Measurements from ENCODE around the gene EME2.

EME2 gene

GRCh38 chr16:1817716-1818115, 45.1 kb downstream of the EME2 start:
- H3K9me3 ChIP-seq (replicated peaks in 1 of 2; ENCODE audit: control insufficient read depth in 2 of 2, insufficient read depth in 1 of 2, low read depth in 1 of 2, low read length in 2 of 2) = no peaks in the 10 kb centered on the region
- H2AK5ac ChIP-seq (ENCODE audit: low read depth, low read length) = no peak overlapping the region
- H2BK5ac ChIP-seq (ENCODE audit: low read length) = peak overlapping the region; percentile 75
- H4K91ac ChIP-seq (ENCODE audit: low read depth, low read length, poor library complexity) = no peak overlapping the region
- H4K8ac ChIP-seq (ENCODE audit: low read depth, low read length) = peak overlapping the region; percentile 65
- H3K36me3 ChIP-seq (replicated peaks in 1 of 2; ENCODE audit: control insufficient read depth in 2 of 2, insufficient read depth in 2 of 2, low read length in 2 of 2) = peaks cover 15 to 65% of the 10 kb centered on the region in 2 donors
- no peak overlapping the region for H3K18ac ChIP-seq (ENCODE audit: low read length)
- peaks cover 13% of the 10 kb centered on the region for H3K79me1 ChIP-seq (ENCODE audit: low read depth, low read length)
- H3K4me1 ChIP-seq (ENCODE audit: control insufficient read depth in 2 of 2, insufficient read depth in 1 of 2, low read depth in 1 of 2, low read length in 2 of 2) = no peaks in the 10 kb centered on the region
- no peak overlapping the region for H2AFZ ChIP-seq (ENCODE audit: low read length)
- no peak overlapping the region for H3K27ac ChIP-seq (replicated peaks; ENCODE audit: low read length)
- no peak overlapping the region for H2BK120ac ChIP-seq (ENCODE audit: low read depth, low read length)
- H2BK15ac ChIP-seq (ENCODE audit: low read length) = no peak overlapping the region
- no peak overlapping the region for H3K4ac ChIP-seq (ENCODE audit: low read length)
- no peak overlapping the region for H2BK12ac ChIP-seq (ENCODE audit: low read length)
- no peaks in the 10 kb centered on the region for H3K27me3 ChIP-seq (ENCODE audit: control insufficient read depth in 3 of 3, insufficient read depth in 3 of 3, low read depth in 1 of 3, low read length in 3 of 3)
- H3K23ac ChIP-seq (ENCODE audit: low read depth, low read length, poor library complexity) = no peak overlapping the region
- H3K4me2 ChIP-seq (ENCODE audit: insufficient read depth, low read length, poor library complexity, severe bottlenecking) = no peak overlapping the region
- H3K14ac ChIP-seq (ENCODE audit: low read length) = no peak overlapping the region
- no peak for DNase-seq (ENCODE audit: low spot score)
- no peak overlapping the region for H3K9ac ChIP-seq (ENCODE audit: low read depth, low read length, poor library complexity)
- whole genome bisulfite sequencing, 2 donors (ENCODE audit: extremely low coverage in 2 of 2, insufficient read length in 2 of 2, insufficient replicate concordance in 1 of 2) = no CpG with 5 or more reads among the region's 17 CpGs
- no peak overlapping the region for H3K4me3 ChIP-seq (ENCODE audit: low read length in 2 of 2)

GRCh38 chr16:1818204-1818872, 45.7 kb downstream of the EME2 start:
- H3K18ac ChIP-seq (ENCODE audit: low read length) = no peak overlapping the region
- H4K91ac ChIP-seq (ENCODE audit: low read depth, low read length, poor library complexity) = no peak overlapping the region
- H2BK5ac ChIP-seq (ENCODE audit: low read length) = peak overlapping the region; percentile 75
- no peak overlapping the region for H3K4me3 ChIP-seq (ENCODE audit: low read length in 2 of 2)
- H3K27ac ChIP-seq (replicated peaks; ENCODE audit: low read length) = no peak overlapping the region
- H3K4ac ChIP-seq (ENCODE audit: low read length) = no peak overlapping the region
- no peak overlapping the region for H2BK120ac ChIP-seq (ENCODE audit: low read depth, low read length)
- no peaks in the 10 kb centered on the region for H3K4me1 ChIP-seq (ENCODE audit: control insufficient read depth in 2 of 2, insufficient read depth in 1 of 2, low read depth in 1 of 2, low read length in 2 of 2)
- no peak overlapping the region for H2BK12ac ChIP-seq (ENCODE audit: low read length)
- H2BK15ac ChIP-seq (ENCODE audit: low read length) = no peak overlapping the region
- H3K23ac ChIP-seq (ENCODE audit: low read depth, low read length, poor library complexity) = no peak overlapping the region
- peaks cover 17 to 62% of the 10 kb centered on the region in 2 donors for H3K36me3 ChIP-seq (replicated peaks in 1 of 2; ENCODE audit: control insufficient read depth in 2 of 2, insufficient read depth in 2 of 2, low read length in 2 of 2)
- H3K4me2 ChIP-seq (ENCODE audit: insufficient read depth, low read length, poor library complexity, severe bottlenecking) = no peak overlapping the region
- H3K27me3 ChIP-seq (ENCODE audit: control insufficient read depth in 3 of 3, insufficient read depth in 3 of 3, low read depth in 1 of 3, low read length in 3 of 3) = no peaks in the 10 kb centered on the region
- no peak overlapping the region for H2AFZ ChIP-seq (ENCODE audit: low read length)
- no peak overlapping the region for H3K9ac ChIP-seq (ENCODE audit: low read depth, low read length, poor library complexity)
- H3K14ac ChIP-seq (ENCODE audit: low read length) = no peak overlapping the region
- no peak for DNase-seq (ENCODE audit: low spot score)
- no peak overlapping the region for H2AK5ac ChIP-seq (ENCODE audit: low read depth, low read length)
- H3K9me3 ChIP-seq (replicated peaks in 1 of 2; ENCODE audit: control insufficient read depth in 2 of 2, insufficient read depth in 1 of 2, low read depth in 1 of 2, low read length in 2 of 2) = no peaks in the 10 kb centered on the region
- no CpG with 5 or more reads among the region's 27 CpGs for WGBS, 2 donors (ENCODE audit: extremely low coverage in 2 of 2, insufficient read length in 2 of 2, insufficient replicate concordance in 1 of 2)
- H4K8ac ChIP-seq (ENCODE audit: low read depth, low read length) = no peak overlapping the region
- peaks cover 15% of the 10 kb centered on the region for H3K79me1 ChIP-seq (ENCODE audit: low read depth, low read length)

GRCh38 chr16:1818873-1819525, 46.4 kb downstream of the EME2 start:
- Histone ChIP-seq H2AK5ac (ENCODE audit: low read depth, low read length) (no peak overlapping the region), H4K91ac (ENCODE audit: low read depth, low read length, poor library complexity) (no peak overlapping the region), H3K27ac (replicated peaks; ENCODE audit: low read length) (no peak overlapping the region), H3K14ac (ENCODE audit: low read length) (no peak overlapping the region), H4K8ac (ENCODE audit: low read depth, low read length) (no peak overlapping the region), H3K27me3 (ENCODE audit: control insufficient read depth in 3 of 3, insufficient read depth in 3 of 3, low read depth in 1 of 3, low read length in 3 of 3) (no peaks in the 10 kb centered on the region), H2BK5ac (ENCODE audit: low read length) (no peak overlapping the region), H3K4me1 (ENCODE audit: control insufficient read depth in 2 of 2, insufficient read depth in 1 of 2, low read depth in 1 of 2, low read length in 2 of 2) (no peaks in the 10 kb centered on the region), H3K4me2 (ENCODE audit: insufficient read depth, low read length, poor library complexity, severe bottlenecking) (no peak overlapping the region), H3K9me3 (replicated peaks in 1 of 2; ENCODE audit: control insufficient read depth in 2 of 2, insufficient read depth in 1 of 2, low read depth in 1 of 2, low read length in 2 of 2) (no peaks in the 10 kb centered on the region), H2AFZ (ENCODE audit: low read length) (no peak overlapping the region), H2BK12ac (ENCODE audit: low read length) (no peak overlapping the region), H3K36me3 (replicated peaks in 1 of 2; ENCODE audit: control insufficient read depth in 2 of 2, insufficient read depth in 2 of 2, low read length in 2 of 2) (peaks cover 17 to 59% of the 10 kb centered on the region in 2 donors), H3K79me1 (ENCODE audit: low read depth, low read length) (peaks cover 15% of the 10 kb centered on the region), H3K18ac (ENCODE audit: low read length) (no peak overlapping the region), H3K4ac (ENCODE audit: low read length) (no peak overlapping the region), H3K4me3 (ENCODE audit: low read length in 2 of 2) (no peak overlapping the region), H3K9ac (ENCODE audit: low read depth, low read length, poor library complexity) (no peak overlapping the region), H2BK120ac (ENCODE audit: low read depth, low read length) (no peak overlapping the region), H2BK15ac (ENCODE audit: low read length) (no peak overlapping the region), H3K23ac (ENCODE audit: low read depth, low read length, poor library complexity) (no peak overlapping the region)
- WGBS, 2 donors (ENCODE audit: extremely low coverage in 2 of 2, insufficient read length in 2 of 2, insufficient replicate concordance in 1 of 2) = no CpG with 5 or more reads among the region's 35 CpGs
- no peak for DNase-seq (ENCODE audit: low spot score)

- H2AFZ ChIP-seq (ENCODE audit: low read length) = no peak overlapping the region
- no peak overlapping the region for H2AK5ac ChIP-seq (ENCODE audit: low read depth, low read length)
- H3K14ac ChIP-seq (ENCODE audit: low read length) = no peak overlapping the region
- H3K36me3 ChIP-seq (replicated peaks in 1 of 2; ENCODE audit: control insufficient read depth in 2 of 2, insufficient read depth in 2 of 2, low read length in 2 of 2) = peaks cover 17 to 57% of the 10 kb centered on the region in 2 donors
- no peak for DNase-seq (ENCODE audit: low spot score)
- no peak overlapping the region for H2BK12ac ChIP-seq (ENCODE audit: low read length)
- WGBS, 2 donors (ENCODE audit: extremely low coverage in 2 of 2, insufficient read length in 2 of 2, insufficient replicate concordance in 1 of 2) = no CpG with 5 or more reads among the region's 15 CpGs
- H2BK5ac ChIP-seq (ENCODE audit: low read length) = no peak overlapping the region
- no peak overlapping the region for H4K8ac ChIP-seq (ENCODE audit: low read depth, low read length)
- no peak overlapping the region for H3K27ac ChIP-seq (replicated peaks; ENCODE audit: low read length)
- no peak overlapping the region for H3K4ac ChIP-seq (ENCODE audit: low read length)
- no peaks in the 10 kb centered on the region for H3K9me3 ChIP-seq (replicated peaks in 1 of 2; ENCODE audit: control insufficient read depth in 2 of 2, insufficient read depth in 1 of 2, low read depth in 1 of 2, low read length in 2 of 2)
- no peak overlapping the region for H3K9ac ChIP-seq (ENCODE audit: low read depth, low read length, poor library complexity)
- H3K4me1 ChIP-seq (ENCODE audit: control insufficient read depth in 2 of 2, insufficient read depth in 1 of 2, low read depth in 1 of 2, low read length in 2 of 2) = no peaks in the 10 kb centered on the region
- no peak overlapping the region for H2BK120ac ChIP-seq (ENCODE audit: low read depth, low read length)
- peaks cover 16% of the 10 kb centered on the region for H3K79me1 ChIP-seq (ENCODE audit: low read depth, low read length)
- H4K91ac ChIP-seq (ENCODE audit: low read depth, low read length, poor library complexity) = no peak overlapping the region
- H3K4me3 ChIP-seq (ENCODE audit: low read length in 2 of 2) = no peak overlapping the region
- H3K18ac ChIP-seq (ENCODE audit: low read length) = no peak overlapping the region
- no peaks in the 10 kb centered on the region for H3K27me3 ChIP-seq (ENCODE audit: control insufficient read depth in 3 of 3, insufficient read depth in 3 of 3, low read depth in 1 of 3, low read length in 3 of 3)
- no peak overlapping the region for H2BK15ac ChIP-seq (ENCODE audit: low read length)
- H3K4me2 ChIP-seq (ENCODE audit: insufficient read depth, low read length, poor library complexity, severe bottlenecking) = no peak overlapping the region
- no peak overlapping the region for H3K23ac ChIP-seq (ENCODE audit: low read depth, low read length, poor library complexity)
Observed at GRCh38 chr16:1819611-1820010, 47.0 kb downstream of the EME2 start.

All from neuronal stem cell (in vitro differentiated cells).